Small intestine (tissue), 7 donors: Measurements from ENCODE around the gene NBEAL2. TPM values are rescaled to one million over a fixed set of nuclear protein-coding genes. Genes with fewer than 3 reads are reported as not detected.

Experiments
- DNase-seq, 2 donors: peaks; one replicate each; pipeline versions ENCODE4 v3.0.0 to v3.0.0-alpha.2; 2013
- FAIRE-seq: peaks from 2 replicates; lab custom pipeline; 2012; peaks lifted over from hg19 to GRCh38; lab: Jason Lieb, UNC
- H3K27ac ChIP-seq, 3 donors: one replicate each; pipeline ENCODE4 v1.5.1; 2013; ENCODE audit warnings: low read length in 2 of 3, mild to moderate bottlenecking in 2 of 3, control low read depth in 1 of 3, inconsistent platforms in 1 of 3, low read depth in 1 of 3, moderate library complexity in 1 of 3
- H3K27me3 ChIP-seq, 3 donors: one replicate each; pipeline ENCODE4 v1.6.1; 2013; ENCODE audit warnings: low read length in 3 of 3, inconsistent platforms in 1 of 3; ENCODE audit not compliant: control insufficient read depth in 3 of 3, insufficient read depth in 3 of 3
- H3K36me3 ChIP-seq, 3 donors: one replicate each; pipeline ENCODE4 v1.6.1; 2013; ENCODE audit warnings: low read length in 3 of 3, inconsistent platforms in 1 of 3, low read depth in 1 of 3, mild to moderate bottlenecking in 1 of 3, moderate library complexity in 1 of 3; ENCODE audit not compliant: control insufficient read depth in 3 of 3, insufficient read depth in 2 of 3
- H3K4me1 ChIP-seq, 3 donors: one replicate each; pipeline ENCODE4 v1.6.1; 2013; ENCODE audit warnings: low read length in 2 of 3, inconsistent platforms in 1 of 3, low read depth in 1 of 3, mild to moderate bottlenecking in 1 of 3, moderate library complexity in 1 of 3; ENCODE audit not compliant: control insufficient read depth in 3 of 3, insufficient read depth in 2 of 3
- H3K4me3 ChIP-seq, 3 donors: one replicate each; pipeline ENCODE4 v1.5.1; 2013; ENCODE audit warnings: low read length in 3 of 3, control low read depth in 1 of 3, inconsistent platforms in 1 of 3, low read depth in 1 of 3, mild to moderate bottlenecking in 1 of 3, moderate library complexity in 1 of 3
- H3K9me3 ChIP-seq, 2 donors: one replicate each; pipeline ENCODE4 v1.6.1; 2013; ENCODE audit warnings: low read depth in 1 of 2, low read length in 1 of 2; ENCODE audit not compliant: control insufficient read depth in 2 of 2, insufficient read depth in 1 of 2
- WGBS, 3 donors: extraction: QIAGEN DNeasy Blood & Tissue Kit; methylation state at CpG; one replicate each; pipeline ENCODE4 v1.1.7; 2013; 5-methylcytosine and 5-hydroxymethylcytosine counted together
- polyA plus RNA-seq, 4 donors: library from polyadenylated mRNA; stranded (reverse) in 3 of 4; unstranded in 1 of 4; fragments of 200-250 nt in 3 of 4; fragments of 120-200 nt in 1 of 4; gene quantifications; one replicate each; pipeline versions ENCODE4 v1.2.1 to v1.2.3, GENCODE V29; 2013
- donor health status: healthy with polysubstance abuse.
- donor health status: control.
- donor health status: control.
- donor health status: Bipolar disorder and iron deficiency.
- donor health status: healthy.

The NBEAL2 gene
- polyA plus RNA-seq, 4 donors: 32.7 to 55.9 (median 44.5) TPM

DNA sequence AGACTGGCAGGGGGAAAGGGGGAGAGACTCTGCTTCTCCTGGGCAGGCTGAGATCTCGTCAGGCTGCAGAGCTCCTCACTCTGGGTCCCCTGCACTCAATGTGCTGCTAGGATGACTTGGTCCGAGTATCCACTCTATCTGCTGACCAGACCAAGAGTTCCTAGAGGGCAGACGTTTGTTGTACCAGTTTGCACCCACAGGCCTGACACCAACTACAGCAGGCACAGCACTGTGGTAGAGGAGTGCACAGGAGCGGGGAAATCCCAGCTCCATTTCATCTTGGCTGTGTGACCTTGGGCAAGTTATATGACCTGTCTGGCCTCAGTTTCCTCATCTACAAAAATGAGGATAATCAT is 31.9 kb upstream of the NBEAL2 start:
- H3K4me3 ChIP-seq: no peak overlapping the region
- no peaks in the 10 kb centered on the region for H3K9me3 ChIP-seq
- peaks cover 0 to 37% (median 0%) of the 10 kb centered on the region in 3 donors for H3K36me3 ChIP-seq
- no peaks in the 10 kb centered on the region for H3K27me3 ChIP-seq
- H3K4me1 ChIP-seq: peaks cover 52 to 79% (median 53%) of the 10 kb centered on the region in 3 donors
- DNase-seq (no peak), FAIRE-seq (no peak)
- peak overlapping the region; percentile 95 to 98 (median 98) for H3K27ac ChIP-seq
- WGBS, 3 donors: 27 to 59% (median 46%) methylated on average over 4 of the region's 4 CpGs

DNA sequence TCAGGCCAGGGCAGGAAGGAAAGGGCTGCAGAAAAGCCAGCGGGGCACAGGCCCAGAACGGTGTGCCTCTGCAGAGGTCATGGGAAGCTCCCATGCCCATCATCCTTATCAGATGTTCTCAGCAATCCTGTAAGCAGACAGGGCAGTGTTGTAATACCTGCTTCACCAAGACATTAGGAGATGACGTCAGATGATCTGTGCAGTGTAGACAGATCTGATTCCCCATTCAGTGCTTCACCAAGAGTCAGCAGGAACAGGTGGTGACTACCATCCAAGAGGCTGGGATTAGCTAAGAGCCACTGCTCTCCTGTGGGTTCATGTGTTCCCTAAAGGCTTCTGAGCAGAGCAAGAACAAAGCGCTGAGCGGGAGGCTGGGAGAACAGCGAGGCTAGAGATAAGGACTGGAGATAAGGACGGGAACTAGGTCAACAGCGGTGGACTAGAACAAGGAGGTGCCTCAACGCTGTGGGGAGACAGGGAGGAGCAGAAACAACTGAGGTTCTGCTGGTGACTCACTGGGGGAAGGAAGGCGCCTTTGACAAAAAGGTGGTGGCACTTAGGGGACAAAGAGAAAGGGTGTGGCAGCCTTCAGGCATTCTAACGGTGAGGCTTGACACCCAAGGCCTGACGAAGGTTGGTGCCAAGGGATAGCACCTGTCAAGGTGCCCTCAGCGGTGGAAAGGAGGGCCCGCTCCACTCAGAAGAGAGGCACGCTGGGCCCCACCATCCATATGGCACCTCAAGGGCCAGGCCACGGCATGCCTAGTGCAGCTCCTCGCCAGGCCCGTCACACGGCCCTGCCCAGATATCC is 31.3 kb upstream of the NBEAL2 start:
- WGBS, 3 donors: 14 to 44% (median 20%) methylated on average over 18 to 19 of the region's 19 CpGs

DNA sequence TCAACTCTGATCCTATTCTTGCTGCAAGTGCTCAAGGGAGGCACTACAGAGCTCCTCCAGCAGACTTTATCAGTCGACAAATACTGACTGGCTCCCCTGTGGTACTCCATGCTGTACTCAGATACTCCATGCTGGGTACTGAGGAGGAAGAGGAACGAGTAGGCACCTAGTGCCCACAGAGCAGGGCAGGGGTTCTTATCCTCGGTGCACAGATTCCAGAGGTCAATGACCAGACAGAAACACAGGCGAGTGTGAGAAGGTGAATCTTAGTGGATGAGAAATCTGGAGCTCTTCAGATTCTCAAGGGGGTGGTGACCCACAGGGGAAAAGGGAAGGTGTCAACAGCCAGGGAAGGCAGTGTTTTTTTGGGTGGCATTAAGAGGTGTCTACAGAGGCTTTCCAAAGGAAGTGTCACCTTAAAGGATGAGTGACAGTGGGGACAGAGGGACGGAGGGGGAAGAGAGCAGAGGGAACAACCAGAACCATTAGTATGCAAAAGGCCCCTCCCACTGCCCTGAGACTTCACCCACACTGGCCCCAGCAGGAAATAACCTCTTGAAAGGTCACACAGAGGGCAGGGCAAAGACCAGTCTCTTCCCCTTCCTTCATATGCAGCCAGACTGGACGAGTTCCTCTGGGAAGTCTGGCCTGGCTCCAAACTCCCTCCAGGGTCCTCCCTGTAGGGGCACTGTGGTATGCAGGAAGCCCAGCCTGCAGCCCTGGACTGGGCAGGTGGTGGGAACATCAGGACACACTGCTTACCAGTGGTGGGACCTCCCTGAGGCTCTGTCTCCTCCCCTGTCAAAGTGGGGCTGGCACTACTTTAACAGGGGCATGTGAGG is 30.4 kb upstream of the NBEAL2 start:
- FAIRE-seq: no peak
- 9 to 23% (median 14%) methylated on average over 6 of the region's 6 CpGs for WGBS, 3 donors
- Histone ChIP-seq H3K4me3 (no peak overlapping the region), H3K27me3 (no peaks in the 10 kb centered on the region), H3K36me3 (peaks cover 0 to 33% (median 0%) of the 10 kb centered on the region in 3 donors), H3K4me1 (peaks cover 48 to 72% (median 65%) of the 10 kb centered on the region in 3 donors), H3K9me3 (no peaks in the 10 kb centered on the region), H3K27ac (peak overlapping the region; percentile 95 to 98 (median 98))
- DNase-seq: peak; percentile 84 to 92

More for the DNA sequence above, 31.3 kb upstream of the NBEAL2 start:
- Histone ChIP-seq H3K9me3 (no peaks in the 10 kb centered on the region), H3K4me1 (peaks cover 49 to 77% (median 56%) of the 10 kb centered on the region in 3 donors), H3K27ac (peak overlapping the region; percentile 95 to 98 (median 98)), H3K36me3 (peaks cover 0 to 30% (median 0%) of the 10 kb centered on the region in 3 donors), H3K27me3 (no peaks in the 10 kb centered on the region), H3K4me3 (no peak overlapping the region)
- FAIRE-seq: no peak
- peak; percentile 94 to 100 for DNase-seq

DNA sequence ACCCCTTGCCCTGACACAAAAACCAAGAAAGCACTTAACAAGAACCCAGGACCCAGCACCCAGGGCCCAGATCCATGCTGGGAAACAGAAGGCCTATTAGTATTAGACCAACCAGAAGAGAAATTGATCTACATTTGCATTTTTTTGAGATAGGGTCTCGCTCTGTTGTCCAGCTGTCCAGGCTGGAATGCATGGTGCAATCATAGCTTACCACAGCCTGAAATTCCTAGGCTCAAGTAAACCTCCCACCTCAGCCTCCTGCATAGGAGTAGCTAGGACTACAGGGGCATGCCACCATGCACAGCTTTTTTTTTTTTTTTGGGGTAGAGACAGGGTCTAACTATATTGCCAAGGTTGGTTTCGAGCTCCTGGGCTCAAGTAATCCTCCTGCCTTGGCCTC is 29.3 kb upstream of the NBEAL2 start:
- Histone ChIP-seq H3K9me3 (no peaks in the 10 kb centered on the region), H3K4me1 (peaks cover 38 to 65% (median 60%) of the 10 kb centered on the region in 3 donors), H3K36me3 (peaks cover 0 to 29% (median 0%) of the 10 kb centered on the region in 3 donors), H3K4me3 (no peak overlapping the region), H3K27ac (peak overlapping the region in 2 of 3 donors; percentile 15 to 61), H3K27me3 (no peaks in the 10 kb centered on the region)
- FAIRE-seq (no peak), DNase-seq (no peak)
- WGBS, 3 donors: 89 to 91% (median 90%) methylated on average over 2 of the region's 2 CpGs

DNA sequence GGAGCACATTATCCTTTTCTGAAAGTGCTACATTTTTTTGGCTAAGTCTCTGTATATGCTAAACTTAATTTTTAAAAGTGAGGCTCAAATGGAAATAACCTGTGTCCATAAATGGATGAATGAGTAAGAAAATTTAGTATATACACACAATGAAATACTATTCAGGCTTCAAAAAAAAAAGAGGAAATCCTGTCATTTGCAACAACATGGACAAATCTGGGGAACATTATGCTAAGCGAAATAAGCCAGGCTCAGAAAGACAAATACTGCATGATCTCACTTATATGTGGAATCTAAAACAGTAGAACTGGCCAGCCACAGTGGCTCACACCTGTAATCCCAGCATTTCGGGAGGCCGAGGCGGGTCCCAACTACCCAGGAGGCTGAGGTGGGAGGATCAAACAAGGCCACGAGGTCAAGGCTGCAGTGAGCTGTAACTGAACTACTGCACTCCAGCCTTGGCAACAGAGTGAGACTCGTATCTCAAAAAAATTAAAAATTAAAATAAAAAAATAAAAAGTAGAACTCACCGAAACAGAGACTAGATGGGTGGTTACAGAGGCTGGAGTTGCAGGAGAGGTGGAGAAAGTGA is 28.7 kb upstream of the NBEAL2 start:
- Histone ChIP-seq H3K9me3 (no peaks in the 10 kb centered on the region), H3K4me1 (peaks cover 39 to 66% (median 62%) of the 10 kb centered on the region in 3 donors), H3K27me3 (no peaks in the 10 kb centered on the region), H3K36me3 (peaks cover 0 to 32% (median 0%) of the 10 kb centered on the region in 3 donors), H3K4me3 (no peak overlapping the region), H3K27ac (peak overlapping the region in 2 of 3 donors; percentile 24 to 48)
- 66 to 72% (median 67%) methylated on average over 7 of the region's 7 CpGs for WGBS, 3 donors
- no peak for FAIRE-seq
- no peak for DNase-seq

DNA sequence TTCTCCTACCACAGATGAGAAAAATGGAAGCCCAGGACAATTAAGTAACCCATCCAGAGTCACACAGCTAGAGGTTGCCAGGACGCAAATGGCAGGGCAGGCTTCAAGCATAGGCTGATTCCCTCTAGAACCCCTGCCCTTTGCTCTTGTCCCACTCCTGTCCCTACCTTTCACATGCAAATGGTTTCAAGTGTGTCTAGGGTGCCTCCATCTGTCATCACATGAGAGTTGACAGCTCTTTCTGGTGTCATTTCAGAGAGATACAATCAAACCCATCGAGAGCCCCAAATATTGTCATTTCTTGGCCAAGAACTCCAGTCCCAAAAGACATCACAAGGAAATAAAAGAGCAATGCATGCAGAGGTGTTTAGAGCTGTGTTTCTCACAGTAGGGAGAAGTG is 26.7 kb upstream of the NBEAL2 start:
- Histone ChIP-seq H3K36me3 (peaks cover 0 to 23% (median 0%) of the 10 kb centered on the region in 3 donors), H3K9me3 (no peaks in the 10 kb centered on the region), H3K4me1 (peaks cover 26 to 66% (median 56%) of the 10 kb centered on the region in 3 donors), H3K27me3 (no peaks in the 10 kb centered on the region), H3K4me3 (no peak overlapping the region), H3K27ac (peak overlapping the region in 1 of 3 donors; percentile 22)
- 85 to 92% (median 88%) methylated on average over 2 of the region's 2 CpGs for WGBS, 3 donors
- FAIRE-seq (no peak), DNase-seq (no peak)

DNA sequence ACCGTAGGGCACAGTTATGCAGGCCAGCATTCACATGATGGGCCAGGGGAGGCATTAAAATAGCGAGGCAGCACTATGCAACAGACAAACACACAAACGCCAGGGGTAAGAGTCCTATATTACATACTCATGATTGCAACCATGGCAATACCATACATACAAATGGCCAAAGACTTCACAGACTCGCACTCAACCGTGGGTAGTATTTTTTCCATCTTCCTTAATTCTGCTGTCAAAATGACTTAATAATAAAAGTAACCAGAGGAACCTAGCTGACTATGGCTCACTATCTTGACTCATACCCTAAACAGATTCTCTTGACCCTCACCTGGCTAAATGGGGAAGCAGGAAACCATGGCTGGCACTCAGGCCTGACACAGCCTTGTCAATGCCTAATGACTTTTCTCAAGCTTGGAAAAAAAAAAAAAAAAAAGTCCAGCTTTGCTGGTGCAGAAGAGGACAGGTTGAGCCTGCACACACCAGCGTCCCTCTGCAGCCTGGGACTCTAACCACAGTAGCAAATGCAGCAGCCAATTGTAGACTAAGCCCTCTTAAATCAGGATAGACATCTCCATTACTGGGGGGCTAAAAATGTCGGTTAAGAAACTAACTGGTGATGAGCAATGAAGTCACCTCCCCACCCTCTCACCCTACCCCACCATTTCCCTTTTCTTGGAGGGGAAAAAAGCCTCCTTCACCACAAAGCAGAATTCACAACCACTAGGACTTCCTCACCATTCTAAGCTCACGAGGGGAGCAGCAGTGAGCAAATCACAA is 26.0 kb upstream of the NBEAL2 start:
- Histone ChIP-seq H3K4me3 (no peak overlapping the region), H3K9me3 (no peaks in the 10 kb centered on the region), H3K27ac (peak overlapping the region in 1 of 3 donors; percentile 61), H3K36me3 (peaks cover 0 to 22% (median 0%) of the 10 kb centered on the region in 3 donors), H3K27me3 (no peaks in the 10 kb centered on the region), H3K4me1 (peaks cover 25 to 66% (median 53%) of the 10 kb centered on the region in 3 donors)
- WGBS, 3 donors: 63 to 73% (median 67%) methylated on average over 8 of the region's 8 CpGs
- FAIRE-seq (no peak), DNase-seq (no peak)
